Neural cell (in vitro differentiated cells): Measurements from ENCODE around the gene PLAAT4.

Source experiments
- POLR2AphosphoS5 ChIP-seq: IDR thresholded peaks from 2 replicates; pipeline ENCODE4 v1.6.1; 2012
- TF ChIP-seq, protein P1 (sequence below): fragments of 450-650 bp; IDR thresholded peaks from 2 replicates; pipeline ENCODE4 v1.5.1; 2014; ENCODE audit warnings: antibody characterized with exemption, mild to moderate bottlenecking, moderate library complexity; ENCODE audit not compliant: poor library complexity, severe bottlenecking
- TF ChIP-seq, protein P2 (sequence below): IDR thresholded peaks from 2 replicates; pipeline ENCODE4 v1.6.1; 2012; ENCODE audit warnings: borderline replicate concordance

DNA sequence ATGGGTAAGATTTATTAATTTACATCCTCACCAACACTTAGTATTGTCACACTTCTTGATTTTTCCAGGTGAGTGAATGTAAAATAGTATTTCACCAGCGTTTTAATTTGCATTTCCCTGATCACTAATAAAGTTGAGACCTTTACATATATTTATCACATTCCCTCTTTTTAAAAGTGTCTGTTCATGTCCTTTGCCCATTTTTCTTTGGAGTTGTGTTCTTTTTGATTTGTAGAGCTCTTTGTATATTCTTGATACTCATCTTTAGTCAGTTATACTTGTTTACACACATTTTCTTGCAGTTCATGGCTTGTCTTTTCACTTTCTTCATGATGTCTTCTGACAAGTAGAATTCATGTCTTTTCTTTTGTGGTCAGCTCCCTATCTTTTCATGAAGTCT lies 43.5 kb upstream of the PLAAT4 start:
- TF ChIP-seq, protein P1, sequence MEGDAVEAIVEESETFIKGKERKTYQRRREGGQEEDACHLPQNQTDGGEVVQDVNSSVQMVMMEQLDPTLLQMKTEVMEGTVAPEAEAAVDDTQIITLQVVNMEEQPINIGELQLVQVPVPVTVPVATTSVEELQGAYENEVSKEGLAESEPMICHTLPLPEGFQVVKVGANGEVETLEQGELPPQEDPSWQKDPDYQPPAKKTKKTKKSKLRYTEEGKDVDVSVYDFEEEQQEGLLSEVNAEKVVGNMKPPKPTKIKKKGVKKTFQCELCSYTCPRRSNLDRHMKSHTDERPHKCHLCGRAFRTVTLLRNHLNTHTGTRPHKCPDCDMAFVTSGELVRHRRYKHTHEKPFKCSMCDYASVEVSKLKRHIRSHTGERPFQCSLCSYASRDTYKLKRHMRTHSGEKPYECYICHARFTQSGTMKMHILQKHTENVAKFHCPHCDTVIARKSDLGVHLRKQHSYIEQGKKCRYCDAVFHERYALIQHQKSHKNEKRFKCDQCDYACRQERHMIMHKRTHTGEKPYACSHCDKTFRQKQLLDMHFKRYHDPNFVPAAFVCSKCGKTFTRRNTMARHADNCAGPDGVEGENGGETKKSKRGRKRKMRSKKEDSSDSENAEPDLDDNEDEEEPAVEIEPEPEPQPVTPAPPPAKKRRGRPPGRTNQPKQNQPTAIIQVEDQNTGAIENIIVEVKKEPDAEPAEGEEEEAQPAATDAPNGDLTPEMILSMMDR = no peak
- no peak for TF ChIP-seq POLR2AphosphoS5
- TF ChIP-seq, protein P2, sequence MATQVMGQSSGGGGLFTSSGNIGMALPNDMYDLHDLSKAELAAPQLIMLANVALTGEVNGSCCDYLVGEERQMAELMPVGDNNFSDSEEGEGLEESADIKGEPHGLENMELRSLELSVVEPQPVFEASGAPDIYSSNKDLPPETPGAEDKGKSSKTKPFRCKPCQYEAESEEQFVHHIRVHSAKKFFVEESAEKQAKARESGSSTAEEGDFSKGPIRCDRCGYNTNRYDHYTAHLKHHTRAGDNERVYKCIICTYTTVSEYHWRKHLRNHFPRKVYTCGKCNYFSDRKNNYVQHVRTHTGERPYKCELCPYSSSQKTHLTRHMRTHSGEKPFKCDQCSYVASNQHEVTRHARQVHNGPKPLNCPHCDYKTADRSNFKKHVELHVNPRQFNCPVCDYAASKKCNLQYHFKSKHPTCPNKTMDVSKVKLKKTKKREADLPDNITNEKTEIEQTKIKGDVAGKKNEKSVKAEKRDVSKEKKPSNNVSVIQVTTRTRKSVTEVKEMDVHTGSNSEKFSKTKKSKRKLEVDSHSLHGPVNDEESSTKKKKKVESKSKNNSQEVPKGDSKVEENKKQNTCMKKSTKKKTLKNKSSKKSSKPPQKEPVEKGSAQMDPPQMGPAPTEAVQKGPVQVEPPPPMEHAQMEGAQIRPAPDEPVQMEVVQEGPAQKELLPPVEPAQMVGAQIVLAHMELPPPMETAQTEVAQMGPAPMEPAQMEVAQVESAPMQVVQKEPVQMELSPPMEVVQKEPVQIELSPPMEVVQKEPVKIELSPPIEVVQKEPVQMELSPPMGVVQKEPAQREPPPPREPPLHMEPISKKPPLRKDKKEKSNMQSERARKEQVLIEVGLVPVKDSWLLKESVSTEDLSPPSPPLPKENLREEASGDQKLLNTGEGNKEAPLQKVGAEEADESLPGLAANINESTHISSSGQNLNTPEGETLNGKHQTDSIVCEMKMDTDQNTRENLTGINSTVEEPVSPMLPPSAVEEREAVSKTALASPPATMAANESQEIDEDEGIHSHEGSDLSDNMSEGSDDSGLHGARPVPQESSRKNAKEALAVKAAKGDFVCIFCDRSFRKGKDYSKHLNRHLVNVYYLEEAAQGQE = no peak
